Measurements from ENCODE around the gene KLHL22.
A peak's percentile ranks its signal among the peaks of the same experiment; 100 is the strongest.

The KLHL22 gene

GRCh38 chr22:20497426-20497825 is 1.8 kb upstream of the KLHL22 start:
- TF ChIP-seq ZBTB7A (IDR thresholded peaks at IDR 0.05; ENCODE audit: low read depth) (no peak), REST (IDR thresholded peaks at IDR 0.05; ENCODE audit: low read depth) (no peak)

- no peak for TF ChIP-seq EP300 (IDR thresholded peaks at IDR 0.05; ENCODE audit: borderline replicate concordance)
- no peak for TF ChIP-seq CEBPB (IDR thresholded peaks at IDR 0.05)
- TF ChIP-seq TAF1 (IDR thresholded peaks at IDR 0.05; ENCODE audit: low read depth), result peak; percentile 79
- TF ChIP-seq RAD21 (IDR thresholded peaks at IDR 0.05; ENCODE audit: low read depth), result peak; percentile 71
- TF ChIP-seq CREB1 (IDR thresholded peaks at IDR 0.05; ENCODE audit: low read depth), result no peak
- peak; percentile 92 for TF ChIP-seq USF1 (IDR thresholded peaks at IDR 0.05)
- no peak for TF ChIP-seq YY1 (IDR thresholded peaks at IDR 0.05; ENCODE audit: low read depth)
- TF ChIP-seq ZBTB7A (IDR thresholded peaks at IDR 0.05; ENCODE audit: low read depth), result peak; percentile 51; the same call in 1 of the 2 replicates
- no peak for TF ChIP-seq FOXM1 (IDR thresholded peaks at IDR 0.05; ENCODE audit: borderline replicate concordance, low read depth)
- 0 out of 2 replicates have a peak, but pooled peaks have one; percentile 7 for TF ChIP-seq TCF12 (IDR thresholded peaks at IDR 0.05; ENCODE audit: low read depth)
- TF ChIP-seq MAX (IDR thresholded peaks at IDR 0.05), result peak; percentile 67
- TF ChIP-seq NFIC (IDR thresholded peaks at IDR 0.05), result no peak
- peak; percentile 94 for TF ChIP-seq EGR1 (IDR thresholded peaks at IDR 0.05)
- no peak; the same call in 1 of the 2 replicates for TF ChIP-seq TEAD4 (IDR thresholded peaks at IDR 0.05)
- TF ChIP-seq REST (IDR thresholded peaks at IDR 0.05; ENCODE audit: low read depth), result no peak
Measured at GRCh38 chr22:20495861-20496681, 476 bp upstream of the KLHL22 start.

- TF ChIP-seq RAD21 (IDR thresholded peaks at IDR 0.05; ENCODE audit: low read depth) (no peak), EP300 (IDR thresholded peaks at IDR 0.05; ENCODE audit: borderline replicate concordance) (no peak), CREB1 (IDR thresholded peaks at IDR 0.05; ENCODE audit: low read depth) (no peak)
Measured at GRCh38 chr22:20491346-20491745, 4.2 kb downstream of the KLHL22 start.

- TF ChIP-seq MAX (IDR thresholded peaks at IDR 0.05) (no peak), RAD21 (IDR thresholded peaks at IDR 0.05; ENCODE audit: low read depth) (no peak), CREB1 (IDR thresholded peaks at IDR 0.05; ENCODE audit: low read depth) (no peak), TCF12 (IDR thresholded peaks at IDR 0.05; ENCODE audit: low read depth) (no peak), ZBTB7A (IDR thresholded peaks at IDR 0.05; ENCODE audit: low read depth) (no peak), NFIC (IDR thresholded peaks at IDR 0.05) (no peak), EGR1 (IDR thresholded peaks at IDR 0.05) (no peak), YY1 (IDR thresholded peaks at IDR 0.05; ENCODE audit: low read depth) (no peak), CEBPB (IDR thresholded peaks at IDR 0.05) (no peak), TAF1 (IDR thresholded peaks at IDR 0.05; ENCODE audit: low read depth) (no peak), FOXM1 (IDR thresholded peaks at IDR 0.05; ENCODE audit: borderline replicate concordance, low read depth) (no peak)
Measured at GRCh38 chr22:20490941-20491307, 4.7 kb downstream of the KLHL22 start.

GRCh38 chr22:20490183-20490940 is 5.2 kb downstream of the KLHL22 start:
- TF ChIP-seq ZBTB7A (IDR thresholded peaks at IDR 0.05; ENCODE audit: low read depth) (no peak), USF1 (IDR thresholded peaks at IDR 0.05) (no peak), CEBPB (IDR thresholded peaks at IDR 0.05) (no peak), NFIC (IDR thresholded peaks at IDR 0.05) (no peak), TAF1 (IDR thresholded peaks at IDR 0.05; ENCODE audit: low read depth) (no peak), CREB1 (IDR thresholded peaks at IDR 0.05; ENCODE audit: low read depth) (no peak), RAD21 (IDR thresholded peaks at IDR 0.05; ENCODE audit: low read depth) (no peak), FOXM1 (IDR thresholded peaks at IDR 0.05; ENCODE audit: borderline replicate concordance, low read depth) (no peak), MAX (IDR thresholded peaks at IDR 0.05) (no peak), EP300 (IDR thresholded peaks at IDR 0.05; ENCODE audit: borderline replicate concordance) (no peak), YY1 (IDR thresholded peaks at IDR 0.05; ENCODE audit: low read depth) (no peak), EGR1 (IDR thresholded peaks at IDR 0.05) (no peak), REST (IDR thresholded peaks at IDR 0.05; ENCODE audit: low read depth) (no peak), TEAD4 (IDR thresholded peaks at IDR 0.05) (no peak), TCF12 (IDR thresholded peaks at IDR 0.05; ENCODE audit: low read depth) (no peak)
